Measurements from ENCODE around the gene SMIM11. TPM values are rescaled to one million over a fixed set of nuclear protein-coding genes. Genes with fewer than 3 reads are reported as not detected.

Gene SMIM11
- total RNA-seq, 1 experiment from 2014 or later, result 1.3 TPM

- H3K27ac ChIP-seq (ENCODE audit: low read depth, low read length, poor library complexity, severe bottlenecking), result no peak overlapping the region
- no peak for DNase-seq (ENCODE audit: low spot score)
- no peaks in the 10 kb centered on the region for H3K4me1 ChIP-seq (ENCODE audit: insufficient read depth, low read length, poor library complexity, severe bottlenecking)
- no TSS peak for BruUV-seq (replicated peaks)
- peaks cover 5% of the 10 kb centered on the region for H3K27me3 ChIP-seq (replicated peaks; ENCODE audit: insufficient read depth, low read depth, low read length, poor library complexity)
- no peaks in the 10 kb centered on the region for H3K36me3 ChIP-seq (ENCODE audit: insufficient read depth, low read length, poor library complexity, severe bottlenecking)
- ChIA-PET POLR2A (ENCODE audit: low non-redundant PET) (interaction anchor here (0.6 kb wide), 1 partner anchor 432 kb away, joined by 3 read pairs; no protein-coding TSS in a partner anchor), CTCF (interaction anchor here (3.5 kb wide), 1 partner anchor 430 kb away, joined by 12 read pairs; no protein-coding TSS in a partner anchor)
- H3K9me3 ChIP-seq (ENCODE audit: low read depth, low read length, poor library complexity, severe bottlenecking), result no peaks in the 10 kb centered on the region
- intact Hi-C loops (cut with micrococcal nuclease; ENCODE audit: unreplicated experiment), result no loop called here
- H3K4me3 ChIP-seq (ENCODE audit: low read depth, low read length, poor library complexity, severe bottlenecking), result no peak overlapping the region
- no peak for TF ChIP-seq CTCF (conservative IDR thresholded peaks at IDR 0.05; ENCODE audit: low read depth, low read length)
- TF ChIP-seq EZH2 (IDR thresholded peaks at IDR 0.05; ENCODE audit: borderline replicate concordance, low read depth, low read length, poor library complexity, severe bottlenecking), result no peak
These were observed 20.5 kb upstream of the SMIM11 start for GRCh38 chr21:34354836-34355235.

- Histone ChIP-seq H3K36me3 (ENCODE audit: insufficient read depth, low read length, poor library complexity, severe bottlenecking) (no peaks in the 10 kb centered on the region), H3K27me3 (replicated peaks; ENCODE audit: insufficient read depth, low read depth, low read length, poor library complexity) (peaks cover 5% of the 10 kb centered on the region), H3K9me3 (ENCODE audit: low read depth, low read length, poor library complexity, severe bottlenecking) (no peaks in the 10 kb centered on the region), H3K27ac (ENCODE audit: low read depth, low read length, poor library complexity, severe bottlenecking) (no peak overlapping the region), H3K4me3 (ENCODE audit: low read depth, low read length, poor library complexity, severe bottlenecking) (no peak overlapping the region), H3K4me1 (ENCODE audit: insufficient read depth, low read length, poor library complexity, severe bottlenecking) (no peaks in the 10 kb centered on the region)
- intact Hi-C loops (cut with micrococcal nuclease; ENCODE audit: unreplicated experiment), result no loop called here
- TF ChIP-seq CTCF (conservative IDR thresholded peaks at IDR 0.05; ENCODE audit: low read depth, low read length) (no peak), EZH2 (IDR thresholded peaks at IDR 0.05; ENCODE audit: borderline replicate concordance, low read depth, low read length, poor library complexity, severe bottlenecking) (no peak)
- no TSS peak for BruUV-seq (replicated peaks)
- ChIA-PET CTCF (interaction anchor here (3.5 kb wide), 1 partner anchor 431 kb away, joined by 12 read pairs; no protein-coding TSS in a partner anchor), POLR2A (ENCODE audit: low non-redundant PET) (interaction anchor here (0.6 kb wide), 1 partner anchor 433 kb away, joined by 3 read pairs; no protein-coding TSS in a partner anchor)
- no peak for DNase-seq (ENCODE audit: low spot score)
These were observed 19.7 kb upstream of the SMIM11 start for GRCh38 chr21:34355570-34355969.

GRCh38 chr21:34357889-34358288 is 17.4 kb upstream of the SMIM11 start:
- no peaks in the 10 kb centered on the region for H3K4me1 ChIP-seq (ENCODE audit: insufficient read depth, low read length, poor library complexity, severe bottlenecking)
- BruUV-seq (replicated peaks), result no TSS peak
- TF ChIP-seq CTCF (conservative IDR thresholded peaks at IDR 0.05; ENCODE audit: low read depth, low read length), result no peak
- TF ChIP-seq EZH2 (IDR thresholded peaks at IDR 0.05; ENCODE audit: borderline replicate concordance, low read depth, low read length, poor library complexity, severe bottlenecking), result no peak
- ChIA-PET CTCF (no interaction called here), POLR2A (ENCODE audit: low non-redundant PET) (no interaction called here)
- H3K36me3 ChIP-seq (ENCODE audit: insufficient read depth, low read length, poor library complexity, severe bottlenecking), result no peaks in the 10 kb centered on the region
- H3K27me3 ChIP-seq (replicated peaks; ENCODE audit: insufficient read depth, low read depth, low read length, poor library complexity), result peaks cover 5% of the 10 kb centered on the region
- H3K27ac ChIP-seq (ENCODE audit: low read depth, low read length, poor library complexity, severe bottlenecking), result no peak overlapping the region
- intact Hi-C loops (cut with micrococcal nuclease; ENCODE audit: unreplicated experiment), result no loop called here
- no peak overlapping the region for H3K4me3 ChIP-seq (ENCODE audit: low read depth, low read length, poor library complexity, severe bottlenecking)
- DNase-seq (ENCODE audit: low spot score), result no peak
- no peaks in the 10 kb centered on the region for H3K9me3 ChIP-seq (ENCODE audit: low read depth, low read length, poor library complexity, severe bottlenecking)

Data from A673 (cell line).